ENCODE results near the gene ZBTB48.

Gene ZBTB48

GRCh38 chr1:6637770-6638169 lies 58.0 kb downstream of the ZBTB48 start:
- TF ChIP-seq, protein P1, sequence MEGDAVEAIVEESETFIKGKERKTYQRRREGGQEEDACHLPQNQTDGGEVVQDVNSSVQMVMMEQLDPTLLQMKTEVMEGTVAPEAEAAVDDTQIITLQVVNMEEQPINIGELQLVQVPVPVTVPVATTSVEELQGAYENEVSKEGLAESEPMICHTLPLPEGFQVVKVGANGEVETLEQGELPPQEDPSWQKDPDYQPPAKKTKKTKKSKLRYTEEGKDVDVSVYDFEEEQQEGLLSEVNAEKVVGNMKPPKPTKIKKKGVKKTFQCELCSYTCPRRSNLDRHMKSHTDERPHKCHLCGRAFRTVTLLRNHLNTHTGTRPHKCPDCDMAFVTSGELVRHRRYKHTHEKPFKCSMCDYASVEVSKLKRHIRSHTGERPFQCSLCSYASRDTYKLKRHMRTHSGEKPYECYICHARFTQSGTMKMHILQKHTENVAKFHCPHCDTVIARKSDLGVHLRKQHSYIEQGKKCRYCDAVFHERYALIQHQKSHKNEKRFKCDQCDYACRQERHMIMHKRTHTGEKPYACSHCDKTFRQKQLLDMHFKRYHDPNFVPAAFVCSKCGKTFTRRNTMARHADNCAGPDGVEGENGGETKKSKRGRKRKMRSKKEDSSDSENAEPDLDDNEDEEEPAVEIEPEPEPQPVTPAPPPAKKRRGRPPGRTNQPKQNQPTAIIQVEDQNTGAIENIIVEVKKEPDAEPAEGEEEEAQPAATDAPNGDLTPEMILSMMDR (IDR thresholded peaks at IDR 0.05), result no peak
- H3K36me3 ChIP-seq (ENCODE audit: control insufficient read depth, insufficient read depth, low read length), result no peaks in the 10 kb centered on the region

DNA sequence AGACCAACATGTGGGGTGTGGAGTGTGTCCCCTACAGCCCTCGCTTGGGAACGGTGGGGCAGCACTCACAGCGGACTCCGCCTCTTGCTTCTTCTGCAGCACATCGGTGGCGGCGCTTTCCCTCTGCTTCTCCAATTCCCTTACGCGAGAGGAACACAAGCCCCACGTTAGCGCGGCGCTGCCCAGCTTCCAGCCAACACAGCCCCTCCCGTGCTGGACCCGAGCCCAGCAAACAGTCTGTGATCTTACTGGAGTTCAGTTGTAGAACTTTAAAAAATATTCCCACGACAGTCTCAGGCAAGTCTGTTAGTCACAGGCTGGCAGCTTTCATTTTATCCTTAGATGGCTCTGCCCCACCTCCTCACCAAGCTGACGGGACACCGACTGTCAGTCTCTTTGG lies 58.4 kb downstream of the ZBTB48 start:
- Histone ChIP-seq H3K27me3 (ENCODE audit: control insufficient read depth, insufficient read depth, low read length) (no peaks in the 10 kb centered on the region), H3K9ac (no peak overlapping the region), H3K4me1 (no peaks in the 10 kb centered on the region), H3K9me3 (ENCODE audit: control insufficient read depth, low read length) (no peaks in the 10 kb centered on the region), H3K79me2 (no peaks in the 10 kb centered on the region), H2AFZ (no peak overlapping the region), H3K4me3 (ENCODE audit: low read depth, low read length) (no peak overlapping the region), H3K27ac (no peak overlapping the region), H3K36me3 (ENCODE audit: control insufficient read depth, insufficient read depth, low read length) (no peaks in the 10 kb centered on the region), H3K4me2 (ENCODE audit: low read length) (no peak overlapping the region)
- TF ChIP-seq, protein P1 (IDR thresholded peaks at IDR 0.05), result no peak

More at GRCh38 chr1:6637770-6638169, 58.0 kb downstream of the ZBTB48 start:
- Histone ChIP-seq H3K9me3 (ENCODE audit: control insufficient read depth, low read length) (no peaks in the 10 kb centered on the region), H3K9ac (no peak overlapping the region), H3K4me3 (ENCODE audit: low read depth, low read length) (no peak overlapping the region), H3K27ac (no peak overlapping the region), H3K27me3 (ENCODE audit: control insufficient read depth, insufficient read depth, low read length) (no peaks in the 10 kb centered on the region), H3K4me1 (no peaks in the 10 kb centered on the region), H3K79me2 (no peaks in the 10 kb centered on the region), H2AFZ (no peak overlapping the region), H3K4me2 (ENCODE audit: low read length) (no peak overlapping the region)

Data from parathyroid adenoma (tissue), 2 donors.